HepG2 (cell line): Measurements from ENCODE around the gene UNC13D. TPM values are rescaled to one million over a fixed set of nuclear protein-coding genes. Genes with fewer than 3 reads are reported as not detected.
A peak's percentile ranks its signal among the peaks of the same experiment; 100 is the strongest.

Source experiments
- GLMP ChIP-seq: sonication (generic); formaldehyde crosslinking; IDR thresholded peaks from 2 replicates; pipeline ENCODE4 v1.9.0; 2021; ENCODE audit warnings: missing genetic modification reagents, mild to moderate bottlenecking, borderline replicate concordance
- PRMT3 ChIP-seq: sonication (generic); formaldehyde crosslinking; IDR thresholded peaks from 2 replicates; pipeline ENCODE4 v1.8.1; 2022; ENCODE audit warnings: low read depth, mild to moderate bottlenecking, moderate library complexity, missing genetic modification reagents, borderline replicate concordance
- RCOR2 ChIP-seq: IDR thresholded peaks from 2 replicates; pipeline ENCODE4 v1.6.1; 2016; ENCODE audit warnings: missing biosample characterization, missing genetic modification reagents
- SRSF1 ChIP-seq: fragments of 200-400 bp; formaldehyde crosslinking; optimal IDR thresholded peaks from 2 replicates; pipeline ENCODE3; 2017; ENCODE audit warnings: mild to moderate bottlenecking, low read depth, low read length, moderate library complexity
- ZFY ChIP-seq: sonication (generic); formaldehyde crosslinking; IDR thresholded peaks from 2 replicates; pipeline ENCODE4 v1.4.0; 2020; ENCODE audit warnings: missing genetic modification reagents
- ZNF124 ChIP-seq: sonication (generic); formaldehyde crosslinking; IDR thresholded peaks from 2 replicates; pipeline ENCODE4 v1.4.0; 2020; ENCODE audit warnings: missing genetic modification reagents
- ZNF253 ChIP-seq: sonication (generic); formaldehyde crosslinking; IDR thresholded peaks from 2 replicates; pipeline ENCODE4 v1.8.0; 2022; ENCODE audit warnings: mild to moderate bottlenecking, missing genetic modification reagents, borderline replicate concordance
- ZNF280B ChIP-seq: sonication (generic); formaldehyde crosslinking; IDR thresholded peaks from 2 replicates; pipeline ENCODE4 v1.5.0; 2020; ENCODE audit warnings: missing genetic modification reagents, mild to moderate bottlenecking, borderline replicate concordance
- ZNF282 ChIP-seq: fragments of 450-650 bp; IDR thresholded peaks from 2 replicates; pipeline ENCODE4 v1.6.1; 2018; ENCODE audit not compliant: partially characterized antibody
- ZNF33A ChIP-seq: sonication (generic); formaldehyde crosslinking; IDR thresholded peaks from 2 replicates; pipeline ENCODE4 v1.5.1; 2020; ENCODE audit warnings: missing genetic modification reagents, mild to moderate bottlenecking, moderate library complexity, borderline replicate concordance
- ZNF550 ChIP-seq: sonication (generic); formaldehyde crosslinking; IDR thresholded peaks from 2 replicates; pipeline ENCODE4 v1.4.0; 2020; ENCODE audit warnings: mild to moderate bottlenecking, missing genetic modification reagents, borderline replicate concordance
- ZNF746 ChIP-seq: sonication (generic); formaldehyde crosslinking; IDR thresholded peaks from 2 replicates; pipeline ENCODE4 v1.8.0; 2022; ENCODE audit warnings: mild to moderate bottlenecking, missing genetic modification reagents
- ZNF841 ChIP-seq: sonication (generic); formaldehyde crosslinking; IDR thresholded peaks from 2 replicates; pipeline ENCODE4 v1.8.1; 2023; ENCODE audit warnings: missing genetic modification reagents, borderline replicate concordance
- polyA plus RNA-seq, 8 experiments: library from polyadenylated mRNA; depleted of rRNA in 3 of 8; stranded (reverse) in 7 of 8; unstranded in 1 of 8; fragments of >200 nt; fragmentation: Illumina TruSeq in 4 of 8; extraction: Trizol in 4 of 8; gene quantifications; 2 replicates each; pipeline versions ENCODE4 v1.2.1 to v1.2.3, GENCODE V29; 2011 to 2016; ENCODE audit warnings: low read depth in 4 of 8, missing spikeins in 1 of 8, mixed read lengths in 1 of 8; ENCODE audit not compliant: insufficient read depth in 1 of 8
- total RNA-seq, 5 experiments: library from RNA; depleted of rRNA; stranded (reverse); fragments of >200 nt; fragmentation: Illumina TruSeq; extraction: Trizol; gene quantifications; 2 replicates each; pipeline ENCODE4 v1.2.3, GENCODE V29; 2016; ENCODE audit warnings: low read depth in 1 of 5
- TF ChIP-seq, protein P1 (sequence below): sonication (generic); formaldehyde crosslinking; IDR thresholded peaks from 2 replicates; pipeline ENCODE4 v1.4.0; 2020; ENCODE audit warnings: missing genetic modification reagents
- TF ChIP-seq, protein P2 (sequence below): sonication (generic); formaldehyde crosslinking; IDR thresholded peaks from 2 replicates; pipeline ENCODE4 v1.9.0; 2021; ENCODE audit warnings: missing genetic modification reagents, borderline replicate concordance
- TF ChIP-seq, protein P3 (sequence below): sonication (generic); formaldehyde crosslinking; IDR thresholded peaks from 2 replicates; pipeline ENCODE4 v1.9.0; 2022; ENCODE audit warnings: low read depth, missing genetic modification reagents

The UNC13D gene
- total and polyA plus RNA-seq, 2 of the 13 experiments (the other 11 are each of a cell fraction or from before 2014, with no cell fraction given) = 29.7 to 42.7 TPM

DNA sequence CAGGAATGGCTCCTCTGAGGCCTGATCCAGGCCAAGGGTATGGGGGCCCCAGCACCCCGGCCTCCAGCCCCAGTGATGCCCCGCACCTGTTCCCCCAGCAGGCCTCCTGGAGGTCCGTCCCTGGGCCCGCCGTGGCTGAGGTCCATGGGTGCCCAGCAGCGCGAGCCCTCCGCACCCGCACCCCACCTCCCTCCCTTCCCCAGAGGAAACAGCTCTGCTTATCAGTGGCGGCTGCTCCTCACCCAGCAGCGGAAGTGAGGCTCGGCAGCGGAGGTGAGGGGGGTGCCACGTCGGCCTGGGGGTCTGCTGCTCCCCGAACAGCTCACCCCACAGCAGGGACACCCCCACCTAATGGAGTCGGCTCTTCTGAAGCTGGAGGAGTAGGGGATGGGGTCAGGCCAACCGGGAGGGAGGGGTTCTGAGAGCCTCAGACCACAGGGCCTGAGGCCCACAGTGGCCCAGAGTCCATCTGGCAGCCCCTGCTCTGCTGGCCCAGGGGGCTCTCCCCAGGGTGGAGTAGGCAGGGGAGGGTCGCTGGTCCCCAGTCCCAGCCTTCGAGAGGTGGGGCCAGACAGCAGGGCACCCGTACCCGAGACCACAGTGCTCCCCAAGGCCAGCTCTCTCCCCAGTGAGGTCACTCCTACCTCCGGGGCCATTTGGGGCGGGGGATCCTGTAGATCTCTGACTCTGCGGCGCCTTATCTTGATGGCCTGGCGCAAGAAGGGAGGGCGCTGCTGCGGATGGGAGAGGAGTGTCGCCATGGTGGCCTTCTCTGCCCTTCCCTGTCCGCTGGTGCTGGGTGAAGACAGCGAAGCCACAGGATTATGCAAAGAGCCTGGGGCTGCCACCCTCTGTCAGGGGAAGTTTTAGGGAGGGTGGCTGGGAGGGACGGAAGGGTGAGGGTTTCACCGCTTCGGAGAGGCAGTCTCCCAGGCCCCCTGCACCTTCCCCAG, at the start of gene UNC13D (continued):
- TF ChIP-seq ZNF280B (CRISPR knock-in tag) (no peak; the same call in 1 of the 2 replicates), PRMT3 (CRISPR knock-in tag) (no peak), ZFY (peak; percentile 75), ZNF33A (CRISPR knock-in tag) (no peak; the same call in 1 of the 2 replicates), ZNF841 (CRISPR knock-in tag) (no peak), ZNF282 (no peak), ZNF124 (CRISPR knock-in tag) (peak; percentile 18; the same call in 1 of the 2 replicates), GLMP (CRISPR knock-in tag) (no peak), ZNF253 (no peak), ZNF550 (CRISPR knock-in tag) (no peak; the same call in 1 of the 2 replicates), RCOR2 (CRISPR knock-in tag) (no peak), SRSF1 (no peak), ZNF746 (CRISPR knock-in tag) (0 out of 2 replicates have a peak, but pooled peaks have one; percentile 17)
- TF ChIP-seq, protein P1, sequence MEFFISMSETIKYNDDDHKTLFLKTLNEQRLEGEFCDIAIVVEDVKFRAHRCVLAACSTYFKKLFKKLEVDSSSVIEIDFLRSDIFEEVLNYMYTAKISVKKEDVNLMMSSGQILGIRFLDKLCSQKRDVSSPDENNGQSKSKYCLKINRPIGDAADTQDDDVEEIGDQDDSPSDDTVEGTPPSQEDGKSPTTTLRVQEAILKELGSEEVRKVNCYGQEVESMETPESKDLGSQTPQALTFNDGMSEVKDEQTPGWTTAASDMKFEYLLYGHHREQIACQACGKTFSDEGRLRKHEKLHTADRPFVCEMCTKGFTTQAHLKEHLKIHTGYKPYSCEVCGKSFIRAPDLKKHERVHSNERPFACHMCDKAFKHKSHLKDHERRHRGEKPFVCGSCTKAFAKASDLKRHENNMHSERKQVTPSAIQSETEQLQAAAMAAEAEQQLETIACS (CRISPR knock-in tag) = no peak
- TF ChIP-seq, protein P2, sequence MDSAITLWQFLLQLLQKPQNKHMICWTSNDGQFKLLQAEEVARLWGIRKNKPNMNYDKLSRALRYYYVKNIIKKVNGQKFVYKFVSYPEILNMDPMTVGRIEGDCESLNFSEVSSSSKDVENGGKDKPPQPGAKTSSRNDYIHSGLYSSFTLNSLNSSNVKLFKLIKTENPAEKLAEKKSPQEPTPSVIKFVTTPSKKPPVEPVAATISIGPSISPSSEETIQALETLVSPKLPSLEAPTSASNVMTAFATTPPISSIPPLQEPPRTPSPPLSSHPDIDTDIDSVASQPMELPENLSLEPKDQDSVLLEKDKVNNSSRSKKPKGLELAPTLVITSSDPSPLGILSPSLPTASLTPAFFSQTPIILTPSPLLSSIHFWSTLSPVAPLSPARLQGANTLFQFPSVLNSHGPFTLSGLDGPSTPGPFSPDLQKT = no peak
- TF ChIP-seq, protein P3, sequence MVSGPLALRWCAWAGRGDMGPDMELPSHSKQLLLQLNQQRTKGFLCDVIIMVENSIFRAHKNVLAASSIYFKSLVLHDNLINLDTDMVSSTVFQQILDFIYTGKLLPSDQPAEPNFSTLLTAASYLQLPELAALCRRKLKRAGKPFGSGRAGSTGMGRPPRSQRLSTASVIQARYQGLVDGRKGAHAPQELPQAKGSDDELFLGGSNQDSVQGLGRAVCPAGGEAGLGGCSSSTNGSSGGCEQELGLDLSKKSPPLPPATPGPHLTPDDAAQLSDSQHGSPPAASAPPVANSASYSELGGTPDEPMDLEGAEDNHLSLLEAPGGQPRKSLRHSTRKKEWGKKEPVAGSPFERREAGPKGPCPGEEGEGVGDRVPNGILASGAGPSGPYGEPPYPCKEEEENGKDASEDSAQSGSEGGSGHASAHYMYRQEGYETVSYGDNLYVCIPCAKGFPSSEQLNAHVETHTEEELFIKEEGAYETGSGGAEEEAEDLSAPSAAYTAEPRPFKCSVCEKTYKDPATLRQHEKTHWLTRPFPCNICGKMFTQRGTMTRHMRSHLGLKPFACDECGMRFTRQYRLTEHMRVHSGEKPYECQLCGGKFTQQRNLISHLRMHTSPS (CRISPR knock-in tag) = no peak
